Hepatocyte (in vitro differentiated cells): ENCODE measurements around the gene SRP54. TPM values are rescaled to one million over a fixed set of nuclear protein-coding genes. Genes with fewer than 3 reads are reported as not detected.

Experiments
- DNase-seq: peaks from one replicate; pipeline ENCODE4 v3.0.0-alpha.2; 2016; ENCODE audit warnings: low spot score
- H2AFZ ChIP-seq: fragments of 200-600 bp; sonication (generic); 2 replicates; pipeline ENCODE4 v1.6.0; 2016; ENCODE audit warnings: antibody characterized with exemption, mild to moderate bottlenecking
- H3K27ac ChIP-seq: fragments of 200-600 bp; sonication (generic); 2 replicates; pipeline ENCODE4 v1.5.1; 2016; ENCODE audit warnings: mild to moderate bottlenecking
- H3K27me3 ChIP-seq: fragments of 200-600 bp; sonication (generic); 2 replicates; pipeline ENCODE4 v1.6.1; 2016
- H3K36me3 ChIP-seq: fragments of 200-600 bp; sonication (generic); replicated peaks from 2 replicates; pipeline ENCODE4 v1.5.1; 2016; ENCODE audit warnings: low read depth; ENCODE audit not compliant: insufficient read depth
- H3K4me1 ChIP-seq: fragments of 200-600 bp; sonication (generic); 2 replicates; pipeline ENCODE4 v1.5.1; 2016; ENCODE audit warnings: mild to moderate bottlenecking, moderate library complexity; ENCODE audit not compliant: insufficient read depth
- H3K4me2 ChIP-seq: fragments of 200-600 bp; sonication (generic); 2 replicates; pipeline ENCODE4 v1.6.0; 2016
- H3K4me3 ChIP-seq: fragments of 200-600 bp; sonication (generic); 2 replicates; pipeline ENCODE4 v1.5.1; 2016; ENCODE audit warnings: mild to moderate bottlenecking
- H3K79me2 ChIP-seq: fragments of 200-600 bp; sonication (generic); 2 replicates; pipeline ENCODE4 v1.6.0; 2017; ENCODE audit warnings: mild to moderate bottlenecking
- H3K9me2 ChIP-seq: fragments of 200-600 bp; sonication (generic); replicated peaks from 2 replicates; pipeline ENCODE4 v1.6.0; 2017; ENCODE audit warnings: mild to moderate bottlenecking; ENCODE audit not compliant: insufficient read depth
- H3K9me3 ChIP-seq: fragments of 200-600 bp; sonication (generic); 2 replicates; pipeline ENCODE4 v1.5.1; 2016; ENCODE audit warnings: low read depth, mild to moderate bottlenecking
- H4K20me1 ChIP-seq: fragments of 200-600 bp; sonication (generic); 2 replicates; pipeline ENCODE4 v1.6.0; 2016; ENCODE audit warnings: mild to moderate bottlenecking; ENCODE audit not compliant: insufficient read depth, poor library complexity, severe bottlenecking
- EZH2 ChIP-seq: fragments of 200-600 bp; sonication (generic); IDR thresholded peaks from 2 replicates; pipeline ENCODE4 v1.6.1; 2016; ENCODE audit warnings: antibody characterized with exemption, mild to moderate bottlenecking, borderline replicate concordance
- EZH2phosphoT487 ChIP-seq: fragments of 200-600 bp; sonication (generic); IDR thresholded peaks from one replicate; pipeline ENCODE4 v1.6.1; 2018; ENCODE audit warnings: antibody characterized with exemption, mild to moderate bottlenecking, low read depth, moderate library complexity; ENCODE audit not compliant: unreplicated experiment, severe bottlenecking
- WGBS: methylation state at CpG from one replicate; pipeline ENCODE4 v1.1.6; 2016; ENCODE audit warnings: low lambda C conversion rate; ENCODE audit errors: missing lambda C conversion rate; 5-methylcytosine and 5-hydroxymethylcytosine counted together
- polyA plus RNA-seq: library from polyadenylated mRNA; unstranded; fragments of >200 nt; fragmentation: Nextera tagmentation; extraction: Ambion mirVana; gene quantifications from 2 replicates; pipeline ENCODE4 v1.2.1, GENCODE V29; 2016
- total RNA-seq: library from RNA; depleted of rRNA; stranded (reverse); fragments of >200 nt; gene quantifications from 2 replicates; pipeline ENCODE4 v1.2.3, GENCODE V29; 2014
- TF ChIP-seq, protein P1 (sequence below): fragments of 200-600 bp; sonication (generic); IDR thresholded peaks from 2 replicates; pipeline ENCODE4 v1.5.1; 2016; ENCODE audit warnings: antibody characterized with exemption, mild to moderate bottlenecking; ENCODE audit not compliant: poor library complexity

Gene SRP54
- total and polyA plus RNA-seq, 2 experiments from 2014 or later, result 63.1 to 96.2 TPM

DNA sequence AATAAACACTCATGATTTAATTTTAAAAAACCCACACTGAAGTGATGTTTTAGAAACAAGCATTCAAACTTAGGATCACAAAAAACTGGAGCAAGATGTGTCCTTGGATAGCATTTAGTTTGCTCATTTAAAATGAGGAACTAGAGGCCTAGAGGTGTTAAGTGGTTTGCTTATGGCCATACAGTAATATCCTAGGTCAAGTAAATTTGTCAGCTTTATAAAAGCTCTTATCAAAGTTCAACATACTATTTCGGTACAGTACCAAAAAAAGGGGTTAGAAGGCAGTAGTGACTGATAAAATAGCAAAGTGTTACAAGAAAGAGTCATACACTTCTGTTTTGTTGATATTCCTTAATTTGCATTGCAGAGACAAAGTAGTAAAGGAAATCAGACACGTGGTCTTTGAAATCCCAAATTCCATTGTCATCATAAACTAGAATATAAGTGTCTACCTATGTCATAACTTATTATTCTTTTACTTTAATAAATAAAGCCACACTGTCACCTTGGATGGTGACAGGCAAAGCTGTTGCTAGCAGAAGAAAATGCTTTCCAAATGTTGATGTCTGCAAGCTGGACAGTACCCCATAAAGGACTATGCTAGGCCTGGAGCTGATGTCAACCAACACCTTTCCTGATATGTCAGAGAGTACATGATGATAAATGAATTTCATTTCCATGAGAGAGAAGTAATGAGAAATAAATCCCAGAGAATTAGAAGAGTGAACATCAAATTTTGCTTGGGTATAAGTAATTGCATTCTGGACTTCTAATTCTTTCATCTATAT is 17.6 kb upstream of the SRP54 start:
- no peak overlapping the region for H3K4me3 ChIP-seq
- H3K27ac ChIP-seq, result no peak overlapping the region
- H3K4me1 ChIP-seq, result peaks cover under 1% of the 10 kb centered on the region
- H3K4me2 ChIP-seq, result no peak overlapping the region
- no peaks in the 10 kb centered on the region for H3K36me3 ChIP-seq
- 87% methylated on average over 2 of the region's 2 CpGs for WGBS
- no peaks in the 10 kb centered on the region for H4K20me1 ChIP-seq
- TF ChIP-seq, protein P1, sequence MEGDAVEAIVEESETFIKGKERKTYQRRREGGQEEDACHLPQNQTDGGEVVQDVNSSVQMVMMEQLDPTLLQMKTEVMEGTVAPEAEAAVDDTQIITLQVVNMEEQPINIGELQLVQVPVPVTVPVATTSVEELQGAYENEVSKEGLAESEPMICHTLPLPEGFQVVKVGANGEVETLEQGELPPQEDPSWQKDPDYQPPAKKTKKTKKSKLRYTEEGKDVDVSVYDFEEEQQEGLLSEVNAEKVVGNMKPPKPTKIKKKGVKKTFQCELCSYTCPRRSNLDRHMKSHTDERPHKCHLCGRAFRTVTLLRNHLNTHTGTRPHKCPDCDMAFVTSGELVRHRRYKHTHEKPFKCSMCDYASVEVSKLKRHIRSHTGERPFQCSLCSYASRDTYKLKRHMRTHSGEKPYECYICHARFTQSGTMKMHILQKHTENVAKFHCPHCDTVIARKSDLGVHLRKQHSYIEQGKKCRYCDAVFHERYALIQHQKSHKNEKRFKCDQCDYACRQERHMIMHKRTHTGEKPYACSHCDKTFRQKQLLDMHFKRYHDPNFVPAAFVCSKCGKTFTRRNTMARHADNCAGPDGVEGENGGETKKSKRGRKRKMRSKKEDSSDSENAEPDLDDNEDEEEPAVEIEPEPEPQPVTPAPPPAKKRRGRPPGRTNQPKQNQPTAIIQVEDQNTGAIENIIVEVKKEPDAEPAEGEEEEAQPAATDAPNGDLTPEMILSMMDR, result no peak
- no peak for TF ChIP-seq EZH2phosphoT487
- TF ChIP-seq EZH2, result no peak
- H3K9me3 ChIP-seq, result no peaks in the 10 kb centered on the region
- H3K9me2 ChIP-seq, result no peaks in the 10 kb centered on the region
- no peaks in the 10 kb centered on the region for H3K27me3 ChIP-seq
- H2AFZ ChIP-seq, result no peak overlapping the region
- H3K79me2 ChIP-seq, result no peaks in the 10 kb centered on the region
- no peak for DNase-seq

DNA sequence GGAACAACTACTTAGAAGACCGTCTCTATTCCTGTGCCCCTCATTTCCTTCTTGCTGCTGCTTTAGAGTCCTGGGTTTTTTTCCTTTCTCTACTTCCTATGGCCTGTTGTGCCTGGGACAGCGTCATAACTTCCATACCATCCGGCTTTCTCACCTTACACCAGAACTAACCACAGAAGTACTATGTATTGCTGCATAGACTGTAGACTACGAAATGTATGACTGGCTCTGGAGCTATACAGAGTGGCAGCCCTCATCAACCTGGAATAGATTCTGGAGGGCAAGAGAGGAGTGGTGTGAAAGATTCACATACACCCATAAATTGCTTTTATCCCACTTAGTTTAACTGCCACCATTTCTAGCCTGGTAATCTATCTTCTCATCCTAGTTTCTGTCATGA is 16.9 kb upstream of the SRP54 start:
- H3K4me1 ChIP-seq, result no peaks in the 10 kb centered on the region
- no peaks in the 10 kb centered on the region for H3K36me3 ChIP-seq
- H4K20me1 ChIP-seq, result no peaks in the 10 kb centered on the region
- no peaks in the 10 kb centered on the region for H3K27me3 ChIP-seq
- H3K27ac ChIP-seq, result no peak overlapping the region
- H3K4me3 ChIP-seq, result no peak overlapping the region
- H2AFZ ChIP-seq, result no peak overlapping the region
- H3K79me2 ChIP-seq, result no peaks in the 10 kb centered on the region
- H3K4me2 ChIP-seq, result no peak overlapping the region
- H3K9me3 ChIP-seq, result no peaks in the 10 kb centered on the region
- TF ChIP-seq EZH2 (no peak), EZH2phosphoT487 (no peak)
- TF ChIP-seq, protein P1, result no peak
- DNase-seq, result no peak
- no peaks in the 10 kb centered on the region for H3K9me2 ChIP-seq
- WGBS, result 92% methylated on average over 4 of the region's 4 CpGs

DNA sequence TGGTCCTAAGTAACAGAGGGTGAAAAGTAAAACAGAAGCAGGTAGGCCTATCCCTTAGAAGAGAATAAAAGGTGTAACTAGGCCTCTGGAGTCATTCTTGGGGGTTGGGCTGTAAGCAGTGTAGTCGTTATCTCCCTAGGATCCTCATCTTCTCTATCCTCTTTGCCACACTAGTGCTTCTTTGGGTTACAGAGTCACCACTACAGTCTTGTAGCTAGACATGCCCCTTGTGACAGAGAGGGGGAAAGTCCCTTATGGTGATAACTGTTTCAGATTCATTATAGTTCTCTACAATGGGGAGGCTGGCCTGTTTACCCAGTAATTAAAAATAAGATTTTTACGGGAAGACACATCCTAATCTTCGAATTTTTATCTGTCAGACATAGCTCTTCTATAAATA is 16.4 kb upstream of the SRP54 start:
- no peak for DNase-seq
- Histone ChIP-seq H4K20me1 (no peaks in the 10 kb centered on the region), H2AFZ (no peak overlapping the region), H3K79me2 (no peaks in the 10 kb centered on the region), H3K4me1 (no peaks in the 10 kb centered on the region), H3K36me3 (no peaks in the 10 kb centered on the region), H3K27me3 (no peaks in the 10 kb centered on the region), H3K4me2 (no peak overlapping the region), H3K4me3 (no peak overlapping the region), H3K9me3 (no peaks in the 10 kb centered on the region), H3K9me2 (no peaks in the 10 kb centered on the region), H3K27ac (no peak overlapping the region)
- no peak for TF ChIP-seq EZH2phosphoT487
- TF ChIP-seq, protein P1, result no peak
- no peak for TF ChIP-seq EZH2
- 89% methylated on average over 3 of the region's 3 CpGs for WGBS

DNA sequence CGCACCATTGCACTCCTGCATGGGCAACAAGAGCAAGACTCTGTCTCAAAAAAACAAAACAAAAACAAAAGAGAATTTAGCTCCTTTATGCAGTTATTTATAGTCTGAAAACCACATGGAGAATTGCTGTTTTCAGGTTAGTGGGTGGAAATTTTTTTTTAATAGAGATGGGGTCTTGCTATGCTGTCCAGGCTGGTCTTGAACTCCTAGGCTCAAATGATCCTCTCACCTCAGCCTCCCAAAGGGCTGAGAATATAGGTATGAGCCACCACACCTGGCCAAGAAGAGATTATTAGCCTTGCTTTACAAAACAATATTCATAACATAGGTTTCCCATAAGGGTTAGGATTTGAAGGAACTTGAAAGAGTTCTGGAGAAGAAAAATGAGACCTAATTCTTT is 12.1 kb upstream of the SRP54 start:
- Histone ChIP-seq H3K27ac (no peak overlapping the region), H3K79me2 (peaks cover 7% of the 10 kb centered on the region)

More for the DNA sequence above, 12.1 kb upstream of the SRP54 start:
- Histone ChIP-seq H3K4me1 (no peaks in the 10 kb centered on the region), H3K9me2 (no peaks in the 10 kb centered on the region), H3K9me3 (no peaks in the 10 kb centered on the region), H3K4me3 (no peak overlapping the region), H4K20me1 (peaks cover 3% of the 10 kb centered on the region), H2AFZ (no peak overlapping the region), H3K27me3 (no peaks in the 10 kb centered on the region), H3K4me2 (no peak overlapping the region), H3K36me3 (no peaks in the 10 kb centered on the region)
- no peak for DNase-seq
- TF ChIP-seq EZH2 (no peak), EZH2phosphoT487 (no peak)
- TF ChIP-seq, protein P1, result no peak
- 100% methylated on average over 1 of the region's 1 CpG for WGBS
